ENCODE measurements around the gene PTPRS.
"Not testable (repeated sequence)": the region's sequence is repeated elsewhere in the genome, so short reads cannot be mapped to it uniquely, and the experiment has no call there.

PTPRS gene

GRCh38 chr19:5364674-5365073 lies 24.1 kb upstream of the PTPRS start:
- in situ Hi-C loops (cut with HindIII; ENCODE audit: low pct_ligation_motif_present, low sequenced_read_pairs): no loop called here
- TF ChIP-seq CTCF (IDR thresholded peaks at IDR 0.05; ENCODE audit: low read depth, low read length, missing control alignments): no peak

GRCh38 chr19:5361839-5362238 lies 21.2 kb upstream of the PTPRS start:
- DNase-seq; H3K27ac ChIP-seq; H3K36me3 ChIP-seq (replicated peaks); H3K4me3 ChIP-seq (ENCODE audit: low read depth, low read length); H3K27me3 ChIP-seq (replicated peaks); in situ Hi-C loops (cut with HindIII; ENCODE audit: low pct_ligation_motif_present, low sequenced_read_pairs): not testable (repeated sequence)

More at GRCh38 chr19:5364674-5365073, 24.1 kb upstream of the PTPRS start:
- no peak for DNase-seq
- no peak overlapping the region for H3K27ac ChIP-seq
- H3K36me3 ChIP-seq (replicated peaks): no peaks in the 10 kb centered on the region
- H3K4me3 ChIP-seq (ENCODE audit: low read depth, low read length): no peak overlapping the region
- H3K27me3 ChIP-seq (replicated peaks): peaks cover 2% of the 10 kb centered on the region

GRCh38 chr19:5361407-5361806 lies 20.8 kb upstream of the PTPRS start:
- Histone ChIP-seq H3K27ac (no peak overlapping the region), H3K4me3 (ENCODE audit: low read depth, low read length) (no peak overlapping the region), H3K27me3 (replicated peaks) (peaks cover 2% of the 10 kb centered on the region), H3K36me3 (replicated peaks) (no peaks in the 10 kb centered on the region)
- in situ Hi-C loops (cut with HindIII; ENCODE audit: low pct_ligation_motif_present, low sequenced_read_pairs): no loop called here
- TF ChIP-seq CTCF (IDR thresholded peaks at IDR 0.05; ENCODE audit: low read depth, low read length, missing control alignments): no peak
- DNase-seq: no peak

GRCh38 chr19:5360003-5360780 lies 19.6 kb upstream of the PTPRS start:
- no peak for TF ChIP-seq CTCF (IDR thresholded peaks at IDR 0.05; ENCODE audit: low read depth, low read length, missing control alignments)
- Histone ChIP-seq H3K27ac (no peak overlapping the region), H3K36me3 (replicated peaks) (no peaks in the 10 kb centered on the region), H3K4me3 (ENCODE audit: low read depth, low read length) (no peak overlapping the region), H3K27me3 (replicated peaks) (peaks cover 2% of the 10 kb centered on the region)
- no peak for DNase-seq
- in situ Hi-C loops (cut with HindIII; ENCODE audit: low pct_ligation_motif_present, low sequenced_read_pairs): no loop called here

- H3K27ac ChIP-seq: no peak overlapping the region
- no peaks in the 10 kb centered on the region for H3K36me3 ChIP-seq (replicated peaks)
- H3K4me3 ChIP-seq (ENCODE audit: low read depth, low read length): no peak overlapping the region
- no peak for TF ChIP-seq CTCF (IDR thresholded peaks at IDR 0.05; ENCODE audit: low read depth, low read length, missing control alignments)
- H3K27me3 ChIP-seq (replicated peaks): no peaks in the 10 kb centered on the region
- no peak for DNase-seq
- in situ Hi-C loops (cut with HindIII; ENCODE audit: low pct_ligation_motif_present, low sequenced_read_pairs): no loop called here
Measured at GRCh38 chr19:5358173-5358800, 17.7 kb upstream of the PTPRS start.

GRCh38 chr19:5357584-5357983 lies 17.0 kb upstream of the PTPRS start:
- DNase-seq: no peak
- no peak for TF ChIP-seq CTCF (IDR thresholded peaks at IDR 0.05; ENCODE audit: low read depth, low read length, missing control alignments)
- H3K27ac ChIP-seq: no peak overlapping the region
- H3K36me3 ChIP-seq (replicated peaks): no peaks in the 10 kb centered on the region
- in situ Hi-C loops (cut with HindIII; ENCODE audit: low pct_ligation_motif_present, low sequenced_read_pairs): no loop called here
- H3K4me3 ChIP-seq (ENCODE audit: low read depth, low read length): no peak overlapping the region
- H3K27me3 ChIP-seq (replicated peaks): no peaks in the 10 kb centered on the region

All from brain microvascular endothelial cell (primary cell).